Measurements from ENCODE around the gene TADA1. TPM values are rescaled to one million over a fixed set of nuclear protein-coding genes. Genes with fewer than 3 reads are reported as not detected.
"Not testable (repeated sequence)": the region's sequence is repeated elsewhere in the genome, so short reads cannot be mapped to it uniquely, and the experiment has no call there.

The TADA1 gene
- total RNA-seq, 1 experiment from 2014 or later, result 15.2 TPM

GRCh38 chr1:166839600-166840308, 36.3 kb downstream of the TADA1 start:
- TF ChIP-seq EZH2 (IDR thresholded peaks at IDR 0.05; ENCODE audit: borderline replicate concordance, low read depth, low read length, poor library complexity, severe bottlenecking) (no peak), CTCF (conservative IDR thresholded peaks at IDR 0.05; ENCODE audit: low read depth, low read length) (no peak; the same call in 1 of the 2 replicates)
- Histone ChIP-seq H3K36me3 (ENCODE audit: insufficient read depth, low read length, poor library complexity, severe bottlenecking) (peaks cover 43% of the 10 kb centered on the region), H3K27ac (ENCODE audit: low read depth, low read length, poor library complexity, severe bottlenecking) (peak overlapping the region; percentile 81), H3K9me3 (ENCODE audit: low read depth, low read length, poor library complexity, severe bottlenecking) (no peaks in the 10 kb centered on the region), H3K27me3 (replicated peaks; ENCODE audit: insufficient read depth, low read depth, low read length, poor library complexity) (peaks cover 3% of the 10 kb centered on the region), H3K4me1 (ENCODE audit: insufficient read depth, low read length, poor library complexity, severe bottlenecking) (peaks cover 10% of the 10 kb centered on the region), H3K4me3 (ENCODE audit: low read depth, low read length, poor library complexity, severe bottlenecking) (peak overlapping the region; percentile 58)
- DNase-seq (ENCODE audit: low spot score), result peak; percentile 59
- intact Hi-C loops (cut with micrococcal nuclease; ENCODE audit: unreplicated experiment), result no loop called here
- BruUV-seq (replicated peaks), result no TSS peak
- ChIA-PET POLR2A (ENCODE audit: low non-redundant PET) (no interaction called here), CTCF (no interaction called here)

GRCh38 chr1:166838766-166839599, 37.1 kb downstream of the TADA1 start, which contains the start of gene POGK:
Gene POGK (plus strand): TSS chr1:166839475. CDS start chr1:166840957, 1,482 bp downstream.
- ChIA-PET CTCF (interaction anchor here (0.6 kb wide), 1 partner anchor 381 kb away, joined by 6 read pairs; no protein-coding TSS in a partner anchor), POLR2A (ENCODE audit: low non-redundant PET) (interaction anchor here (0.6 kb wide), 1 partner anchor 30 kb away, joined by 3 read pairs; no protein-coding TSS in a partner anchor)
- Histone ChIP-seq H3K4me3 (ENCODE audit: low read depth, low read length, poor library complexity, severe bottlenecking) (peak within 1 kb of the TSS; percentile 58), H3K27me3 (replicated peaks; ENCODE audit: insufficient read depth, low read depth, low read length, poor library complexity) (peaks cover 3% of the 10 kb centered on the region), H3K4me1 (ENCODE audit: insufficient read depth, low read length, poor library complexity, severe bottlenecking) (peaks cover 10% of the 10 kb centered on the region), H3K9me3 (ENCODE audit: low read depth, low read length, poor library complexity, severe bottlenecking) (no peaks in the 10 kb centered on the region), H3K27ac (ENCODE audit: low read depth, low read length, poor library complexity, severe bottlenecking) (peak within 1 kb of the TSS; percentile 81), H3K36me3 (ENCODE audit: insufficient read depth, low read length, poor library complexity, severe bottlenecking) (peaks cover 35% of the 10 kb centered on the region)
- no TSS peak for BruUV-seq (replicated peaks)
- TF ChIP-seq EZH2 (IDR thresholded peaks at IDR 0.05; ENCODE audit: borderline replicate concordance, low read depth, low read length, poor library complexity, severe bottlenecking), result no peak
- TF ChIP-seq CTCF (conservative IDR thresholded peaks at IDR 0.05; ENCODE audit: low read depth, low read length), result no peak
- peak; percentile 93 for DNase-seq (ENCODE audit: low spot score)
- intact Hi-C loops (cut with micrococcal nuclease; ENCODE audit: unreplicated experiment), result no loop called here

GRCh38 chr1:166836733-166837132, 39.3 kb downstream of the TADA1 start:
- no peak overlapping the region for H3K27ac ChIP-seq (ENCODE audit: low read depth, low read length, poor library complexity, severe bottlenecking)
- H3K4me3 ChIP-seq (ENCODE audit: low read depth, low read length, poor library complexity, severe bottlenecking), result no peak overlapping the region
- H3K9me3 ChIP-seq (ENCODE audit: low read depth, low read length, poor library complexity, severe bottlenecking), result no peaks in the 10 kb centered on the region
- peaks cover 13% of the 10 kb centered on the region for H3K36me3 ChIP-seq (ENCODE audit: insufficient read depth, low read length, poor library complexity, severe bottlenecking)
- peaks cover 10% of the 10 kb centered on the region for H3K4me1 ChIP-seq (ENCODE audit: insufficient read depth, low read length, poor library complexity, severe bottlenecking)
- POLR2A ChIA-PET (ENCODE audit: low non-redundant PET), result no interaction called here
- intact Hi-C loops (cut with micrococcal nuclease; ENCODE audit: unreplicated experiment), result no loop called here
- DNase-seq (ENCODE audit: low spot score), result no peak
- peaks cover 18% of the 10 kb centered on the region for H3K27me3 ChIP-seq (replicated peaks; ENCODE audit: insufficient read depth, low read depth, low read length, poor library complexity)
- CTCF ChIA-PET, result no interaction called here
- no peak for TF ChIP-seq CTCF (conservative IDR thresholded peaks at IDR 0.05; ENCODE audit: low read depth, low read length)
- no peak for TF ChIP-seq EZH2 (IDR thresholded peaks at IDR 0.05; ENCODE audit: borderline replicate concordance, low read depth, low read length, poor library complexity, severe bottlenecking)
- BruUV-seq (replicated peaks), result no TSS peak

GRCh38 chr1:166829762-166830161, 46.3 kb downstream of the TADA1 start:
- BruUV-seq (replicated peaks); CTCF ChIA-PET: not testable (repeated sequence)
- intact Hi-C loops (cut with micrococcal nuclease; ENCODE audit: unreplicated experiment), result loop anchor here (5.0 kb wide), 1 partner anchor 207 kb away; no protein-coding TSS in a partner anchor

More at GRCh38 chr1:166829762-166830161, 46.3 kb downstream of the TADA1 start:
- POLR2A ChIA-PET (ENCODE audit: low non-redundant PET); DNase-seq (ENCODE audit: low spot score); H3K27ac ChIP-seq (ENCODE audit: low read depth, low read length, poor library complexity, severe bottlenecking); H3K9me3 ChIP-seq (ENCODE audit: low read depth, low read length, poor library complexity, severe bottlenecking); H3K4me1 ChIP-seq (ENCODE audit: insufficient read depth, low read length, poor library complexity, severe bottlenecking); H3K36me3 ChIP-seq (ENCODE audit: insufficient read depth, low read length, poor library complexity, severe bottlenecking); H3K4me3 ChIP-seq (ENCODE audit: low read depth, low read length, poor library complexity, severe bottlenecking): not testable (repeated sequence)
- peaks cover 16% of the 10 kb centered on the region for H3K27me3 ChIP-seq (replicated peaks; ENCODE audit: insufficient read depth, low read depth, low read length, poor library complexity)
